NCI-H2171 (cell line): ENCODE results near the gene MAML3.

Experiments
- DNase-seq: peaks from one replicate; lab custom pipeline; 2025; lab: John Stamatoyannopoulos, UW

The MAML3 gene

DNA sequence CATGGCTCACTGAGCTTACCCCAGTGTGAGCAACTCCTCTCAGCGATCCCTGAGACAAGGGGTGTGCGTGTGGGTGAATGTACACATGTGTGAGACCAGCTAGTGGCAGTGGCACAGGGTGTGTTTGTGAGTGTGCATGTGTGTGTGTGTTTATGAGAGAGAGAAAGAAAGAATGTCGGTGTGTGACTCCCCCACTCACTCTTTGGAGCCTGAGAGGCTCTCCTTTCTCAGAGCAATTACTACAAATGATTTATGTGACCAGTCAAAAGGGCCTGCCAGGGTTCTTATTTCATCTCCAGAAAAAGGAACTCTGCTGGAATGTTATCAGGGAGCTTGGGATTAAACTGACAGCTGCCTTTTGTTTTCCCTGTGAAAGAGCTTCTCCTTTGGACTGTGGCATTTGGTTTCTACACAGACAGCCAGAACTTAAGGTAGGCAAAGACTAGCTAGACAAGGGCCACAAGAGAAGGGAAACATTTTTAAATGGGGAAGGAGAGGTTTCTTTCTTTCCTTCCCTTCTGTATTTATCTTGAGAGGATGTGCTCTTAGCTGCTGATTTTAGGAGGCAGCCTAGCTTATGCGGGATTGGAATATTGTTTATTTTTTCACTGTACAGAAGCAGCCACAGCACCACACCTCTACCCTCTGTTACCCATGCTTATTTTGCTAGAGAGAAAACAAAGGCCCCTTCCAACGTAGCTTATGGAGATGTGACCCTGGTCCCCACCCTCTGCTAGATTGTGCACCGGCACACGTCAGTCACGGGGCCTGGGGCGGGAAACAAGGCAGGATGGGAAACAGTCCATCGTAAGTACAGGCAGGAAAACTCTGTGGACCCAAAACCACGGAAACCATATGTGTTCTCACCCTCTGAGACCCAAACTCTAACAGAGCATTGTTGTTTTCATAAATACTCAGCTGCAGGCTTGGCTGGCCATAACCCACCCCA lies 344.9 kb downstream of the MAML3 start:
- no peak for DNase-seq

GRCh38 chr4:139808381-139808807 lies 345.6 kb downstream of the MAML3 start:
- no peak for DNase-seq

DNA sequence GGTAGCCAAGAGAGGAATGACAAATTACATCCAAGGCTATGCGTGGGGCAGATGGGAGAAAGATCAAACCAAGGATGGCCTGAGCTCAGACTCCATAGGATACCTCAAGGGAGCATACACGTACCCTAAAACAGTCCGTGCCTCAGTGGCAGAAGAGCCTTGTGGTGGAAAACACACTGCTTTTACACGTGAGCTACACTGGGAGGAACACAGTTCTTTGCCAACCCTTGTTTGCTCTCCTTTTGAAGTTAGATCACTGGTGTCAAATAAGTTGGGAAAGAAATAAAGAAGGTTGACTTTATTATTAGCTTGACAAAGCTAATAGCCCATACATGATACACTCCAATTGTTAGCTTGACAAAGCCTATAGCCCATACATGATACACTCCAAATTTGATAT lies 346.5 kb downstream of the MAML3 start:
- DNase-seq: no peak

- no peak for DNase-seq
These were observed 347.1 kb downstream of the MAML3 start for GRCh38 chr4:139806929-139807328.

DNA sequence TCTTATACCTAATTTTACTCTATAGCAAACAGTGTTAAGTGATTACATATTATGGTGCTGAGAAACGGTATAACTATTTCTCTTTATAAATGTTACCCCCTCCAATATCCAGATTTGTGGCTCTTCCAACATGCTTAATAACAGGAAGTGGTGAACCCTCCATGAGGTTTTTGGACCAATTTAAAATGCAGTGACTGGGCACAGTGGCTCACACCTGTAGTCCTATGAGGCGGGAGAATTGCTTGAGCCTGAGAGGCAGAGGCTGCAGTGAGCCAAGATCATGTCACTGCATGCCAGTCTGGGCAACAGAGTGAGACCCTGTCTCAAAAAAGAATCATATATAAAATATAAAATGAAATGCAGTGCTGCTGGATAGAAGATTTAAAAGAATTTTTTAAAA lies 351.1 kb downstream of the MAML3 start:
- DNase-seq: no peak

- no peak for DNase-seq
These were observed 351.5 kb downstream of the MAML3 start for GRCh38 chr4:139802488-139802887.

- no peak for DNase-seq
These were observed 352.1 kb downstream of the MAML3 start for GRCh38 chr4:139801895-139802294.

DNA sequence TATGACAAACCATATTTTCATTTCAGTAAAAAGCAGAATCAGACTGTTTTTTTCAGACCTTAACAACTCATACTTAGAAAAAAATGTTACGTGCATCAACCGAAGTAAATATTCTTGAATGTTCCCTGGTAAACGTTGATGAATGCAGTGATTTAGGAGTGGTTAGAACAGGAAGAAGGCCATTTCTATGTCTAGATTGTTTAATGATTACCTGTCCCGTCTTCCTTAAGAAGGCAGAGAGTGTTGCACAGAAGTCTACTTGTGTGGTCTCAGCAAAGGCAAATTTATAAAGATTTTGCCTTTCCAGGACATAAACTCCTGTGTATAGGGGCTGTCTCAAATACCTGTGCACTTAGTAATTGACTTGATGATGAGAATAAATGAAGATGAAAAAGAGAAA lies 353.9 kb downstream of the MAML3 start:
- DNase-seq: no peak

GRCh38 chr4:139799615-139800014 lies 354.4 kb downstream of the MAML3 start:
- DNase-seq: no peak

- no peak for DNase-seq
These were observed 355.5 kb downstream of the MAML3 start for GRCh38 chr4:139798456-139798855.

- no peak for DNase-seq
These were observed 356.7 kb downstream of the MAML3 start for GRCh38 chr4:139797287-139797686.

- no peak for DNase-seq
These were observed 358.3 kb downstream of the MAML3 start for GRCh38 chr4:139795527-139796314.

DNA sequence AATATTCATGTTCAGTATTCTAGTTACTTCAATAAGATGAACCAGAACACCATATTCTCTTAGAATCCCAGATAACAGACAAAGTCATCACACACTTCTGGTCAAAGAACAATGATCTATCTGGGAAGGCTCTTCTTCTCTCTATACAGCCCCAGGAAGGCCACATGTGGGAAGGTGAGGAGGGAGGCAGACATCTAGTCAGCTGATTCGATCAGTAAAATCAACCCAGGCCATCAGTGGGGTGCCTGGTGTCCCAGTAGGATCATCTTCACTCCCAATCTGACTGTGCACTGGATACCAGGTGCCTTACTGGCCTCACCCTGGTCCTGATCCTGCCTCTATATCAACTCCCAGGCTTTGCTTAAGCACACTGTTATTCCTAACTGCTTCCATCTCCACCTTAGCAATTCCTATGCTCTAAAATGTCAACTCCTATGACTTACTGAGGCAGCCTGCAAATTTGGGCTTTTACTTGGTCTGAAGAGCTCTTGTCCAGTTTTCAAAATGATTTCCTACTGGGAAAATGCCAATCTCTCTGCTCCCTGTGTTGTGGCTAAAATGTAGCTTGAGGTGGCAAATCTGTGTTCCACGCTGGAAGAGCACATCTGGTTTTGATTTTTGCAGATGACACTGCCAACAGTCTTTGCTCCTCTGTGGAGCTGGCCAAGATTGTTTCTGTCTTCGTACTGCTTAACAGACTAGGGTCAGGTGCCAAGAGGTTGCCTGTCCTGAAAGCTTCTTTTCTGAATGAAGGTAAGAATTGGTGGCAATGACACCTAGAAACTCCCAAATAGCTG lies 359.6 kb downstream of the MAML3 start:
- DNase-seq: no peak

GRCh38 chr4:139791681-139792080 lies 362.3 kb downstream of the MAML3 start:
- peak; percentile 42 for DNase-seq

GRCh38 chr4:139790291-139790690 lies 363.7 kb downstream of the MAML3 start:
- DNase-seq: no peak

GRCh38 chr4:139789096-139789654 lies 364.8 kb downstream of the MAML3 start:
- no peak for DNase-seq

GRCh38 chr4:139786494-139787354 lies 367.3 kb downstream of the MAML3 start:
- no peak for DNase-seq

DNA sequence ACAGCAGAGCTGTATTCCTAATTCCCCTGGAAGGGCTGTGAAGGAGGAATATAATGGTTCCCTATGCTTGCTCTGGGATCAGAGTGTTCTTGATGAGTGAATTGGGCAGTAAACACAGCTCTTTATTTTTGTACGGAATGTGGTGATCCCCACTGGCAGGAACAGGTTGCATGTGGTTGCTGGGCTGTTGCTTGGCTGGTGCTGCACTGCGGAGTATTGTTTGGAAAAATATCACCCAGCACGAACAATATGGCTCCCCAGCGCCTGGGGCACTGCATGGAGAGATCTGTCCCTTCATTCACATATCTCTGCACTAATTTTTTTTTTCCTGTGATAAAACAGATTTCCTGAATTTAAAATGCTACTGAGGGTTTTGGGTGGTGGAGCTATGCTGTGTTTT lies 368.6 kb downstream of the MAML3 start:
- no peak for DNase-seq

- no peak for DNase-seq
These were observed 370.1 kb downstream of the MAML3 start for GRCh38 chr4:139783741-139784484.

DNA sequence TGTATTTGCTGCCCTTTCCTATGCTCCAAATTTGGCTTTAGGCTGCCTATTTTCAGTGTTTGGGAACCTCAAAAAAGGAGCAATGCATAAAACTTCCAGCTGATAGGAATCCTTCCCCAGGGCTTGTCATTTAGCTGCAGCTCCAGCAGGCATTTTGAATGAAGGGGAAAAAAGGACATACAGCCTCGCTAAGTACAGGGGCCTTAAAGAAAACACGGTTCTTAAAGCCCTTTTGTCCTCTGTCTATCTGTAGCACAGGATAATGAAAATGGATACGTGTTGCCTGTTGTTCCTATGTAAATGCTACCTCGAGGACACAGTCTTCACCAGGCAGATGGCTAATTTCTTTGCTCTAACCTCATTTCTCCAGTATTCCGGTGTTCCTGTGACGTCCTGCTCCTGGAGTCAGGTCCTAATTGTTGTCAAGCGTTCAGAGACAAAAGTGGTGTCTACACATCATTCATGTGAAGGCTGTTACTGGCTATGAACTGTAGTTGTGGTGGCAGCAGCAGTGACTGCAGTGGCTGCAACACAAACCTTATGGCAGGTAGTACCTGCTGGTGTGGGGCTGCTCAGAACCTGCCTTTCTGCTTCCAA lies 371.0 kb downstream of the MAML3 start:
- DNase-seq: no peak
